OCI-LY3 (cell line): Measurements from ENCODE around the gene JPH4.

Experiments
- H2AFZ ChIP-seq: fragments of 200-600, 300-600 bp; shearing (Covaris generic); 2 replicates; pipeline ENCODE4 v1.6.0; 2014; ENCODE audit warnings: antibody characterized with exemption, low read depth, low read length
- H3K27ac ChIP-seq: fragments of 200-600, 300-600 bp; sonication (generic); 2 replicates; pipeline ENCODE4 v1.5.1; 2014; ENCODE audit warnings: mild to moderate bottlenecking, low read length, moderate library complexity, mixed read lengths
- H3K27me3 ChIP-seq: fragments of 200-600, 300-600 bp; sonication (generic); 2 replicates; pipeline ENCODE4 v1.6.1; 2014; ENCODE audit warnings: low read depth, low read length, mixed read lengths
- H3K36me3 ChIP-seq: fragments of 200-600, 300-600 bp; sonication (generic); replicated peaks from 2 replicates; pipeline ENCODE3; 2014; ENCODE audit warnings: low read depth, low read length, mixed read lengths
- H3K4me1 ChIP-seq: fragments of 300-600, 200-600 bp; sonication (generic); 2 replicates; pipeline ENCODE4 v1.6.1; 2014; ENCODE audit warnings: low read length, mixed read lengths
- H3K4me2 ChIP-seq: fragments of 200-600, 300-600 bp; sonication (generic); 2 replicates; pipeline ENCODE4 v1.6.1; 2014; ENCODE audit warnings: low read length, mixed read lengths
- H3K4me3 ChIP-seq: fragments of 300-600, 200-600 bp; sonication (generic); 2 replicates; pipeline ENCODE4 v1.5.1; 2014; ENCODE audit warnings: antibody characterized with exemption, mild to moderate bottlenecking, low read length, moderate library complexity
- H3K79me2 ChIP-seq: fragments of 300-600, 200-600 bp; shearing (Covaris generic); 2 replicates; pipeline ENCODE4 v1.6.1; 2014; ENCODE audit warnings: mild to moderate bottlenecking, low read length, mixed read lengths
- H3K9ac ChIP-seq: fragments of 300-600, 200-600 bp; shearing (Covaris generic); 2 replicates; pipeline ENCODE4 v1.6.0; 2014; ENCODE audit warnings: mild to moderate bottlenecking, low read length, moderate library complexity
- H3K9me3 ChIP-seq: fragments of 200-600, 300-600 bp; shearing (Covaris generic); 2 replicates; pipeline ENCODE4 v1.6.1; 2014; ENCODE audit warnings: low read length, mixed read lengths; ENCODE audit not compliant: insufficient read depth
- H4K20me1 ChIP-seq: fragments of 200-600, 300-600 bp; sonication (generic); 2 replicates; pipeline ENCODE4 v1.6.1; 2016; ENCODE audit warnings: low read length, mixed read lengths; ENCODE audit not compliant: insufficient read depth
- EZH2phosphoT487 ChIP-seq: fragments of 200-600 bp; shearing (Covaris generic); IDR thresholded peaks from 2 replicates; pipeline ENCODE4 v1.6.1; 2018; ENCODE audit warnings: antibody characterized with exemption, mixed run types, low read depth
- TF ChIP-seq, protein P1 (sequence below): fragments of 200-600, 300-600 bp; sonication (generic); IDR thresholded peaks from 2 replicates; pipeline ENCODE4 v1.5.1; 2014; ENCODE audit warnings: antibody characterized with exemption, low read length, low read depth

JPH4 gene

DNA sequence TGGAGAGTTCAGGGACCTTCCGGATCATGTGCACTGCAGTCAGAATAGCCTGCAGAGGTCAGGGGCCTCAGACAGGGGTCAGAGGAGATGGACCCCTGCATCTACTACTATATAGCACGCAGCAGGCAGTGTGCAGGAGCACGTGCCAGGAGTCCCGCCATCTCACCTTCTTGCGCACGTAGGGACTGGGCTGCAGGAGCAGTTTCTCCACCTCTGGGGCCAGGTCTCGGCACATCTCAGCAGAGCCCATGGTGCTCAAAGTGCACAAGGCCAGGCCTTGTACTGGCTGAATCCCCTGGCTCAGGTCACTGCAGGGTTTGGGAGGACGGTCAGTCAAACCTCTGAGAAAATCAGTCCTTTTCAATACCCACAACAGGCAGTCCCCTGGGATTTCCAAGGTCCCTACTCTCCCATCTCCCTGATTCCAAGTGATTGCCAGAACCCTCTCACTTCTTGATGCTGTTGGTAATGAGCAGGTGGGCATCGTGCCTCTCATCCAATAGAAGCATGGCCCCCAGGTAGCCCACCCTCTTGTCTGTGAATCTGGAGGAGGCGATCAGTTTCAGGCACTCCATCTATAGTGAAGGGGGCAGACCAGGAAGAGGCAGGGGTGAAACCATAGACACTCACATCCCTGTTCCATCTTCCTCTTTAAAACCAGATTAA is 12.3 kb downstream of the JPH4 start:
- Histone ChIP-seq H3K4me1 (peaks cover 17% of the 10 kb centered on the region), H3K27me3 (no peaks in the 10 kb centered on the region), H3K79me2 (peaks cover 12% of the 10 kb centered on the region), H3K4me3 (peak overlapping the region; percentile 95), H3K9me3 (no peaks in the 10 kb centered on the region), H3K9ac (peak overlapping the region; percentile 94), H2AFZ (no peak overlapping the region), H3K27ac (no peak overlapping the region), H3K4me2 (peak overlapping the region; percentile 78), H4K20me1 (no peaks in the 10 kb centered on the region), H3K36me3 (peaks cover 30% of the 10 kb centered on the region)
- TF ChIP-seq EZH2phosphoT487: no peak
- TF ChIP-seq, protein P1, sequence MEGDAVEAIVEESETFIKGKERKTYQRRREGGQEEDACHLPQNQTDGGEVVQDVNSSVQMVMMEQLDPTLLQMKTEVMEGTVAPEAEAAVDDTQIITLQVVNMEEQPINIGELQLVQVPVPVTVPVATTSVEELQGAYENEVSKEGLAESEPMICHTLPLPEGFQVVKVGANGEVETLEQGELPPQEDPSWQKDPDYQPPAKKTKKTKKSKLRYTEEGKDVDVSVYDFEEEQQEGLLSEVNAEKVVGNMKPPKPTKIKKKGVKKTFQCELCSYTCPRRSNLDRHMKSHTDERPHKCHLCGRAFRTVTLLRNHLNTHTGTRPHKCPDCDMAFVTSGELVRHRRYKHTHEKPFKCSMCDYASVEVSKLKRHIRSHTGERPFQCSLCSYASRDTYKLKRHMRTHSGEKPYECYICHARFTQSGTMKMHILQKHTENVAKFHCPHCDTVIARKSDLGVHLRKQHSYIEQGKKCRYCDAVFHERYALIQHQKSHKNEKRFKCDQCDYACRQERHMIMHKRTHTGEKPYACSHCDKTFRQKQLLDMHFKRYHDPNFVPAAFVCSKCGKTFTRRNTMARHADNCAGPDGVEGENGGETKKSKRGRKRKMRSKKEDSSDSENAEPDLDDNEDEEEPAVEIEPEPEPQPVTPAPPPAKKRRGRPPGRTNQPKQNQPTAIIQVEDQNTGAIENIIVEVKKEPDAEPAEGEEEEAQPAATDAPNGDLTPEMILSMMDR: no peak

DNA sequence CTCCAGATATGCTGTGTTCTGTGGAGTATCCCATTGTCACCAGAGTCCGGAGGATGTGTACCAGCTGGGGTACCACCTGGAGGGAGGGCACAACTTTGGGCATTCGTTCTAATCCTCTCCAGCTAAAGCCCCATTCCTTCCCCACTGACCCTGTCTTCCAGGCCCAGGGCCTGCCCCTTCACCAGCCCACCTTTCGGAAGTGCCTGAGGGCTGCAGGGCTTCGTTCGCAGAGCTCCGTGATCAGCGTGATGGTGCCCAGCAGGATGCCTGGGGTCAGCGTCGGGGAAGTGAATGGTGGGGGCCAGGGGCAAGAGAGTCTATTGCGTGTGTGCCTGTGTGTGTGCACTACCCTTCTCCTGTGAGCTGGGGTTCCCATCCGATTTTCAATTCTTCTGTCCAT is 13.0 kb downstream of the JPH4 start:
- peaks cover 34% of the 10 kb centered on the region for H3K36me3 ChIP-seq
- H3K4me3 ChIP-seq: no peak overlapping the region
- no peak overlapping the region for H3K4me2 ChIP-seq
- no peak overlapping the region for H2AFZ ChIP-seq
- TF ChIP-seq, protein P1: no peak
- TF ChIP-seq EZH2phosphoT487: no peak
- no peaks in the 10 kb centered on the region for H4K20me1 ChIP-seq
- no peak overlapping the region for H3K27ac ChIP-seq
- no peaks in the 10 kb centered on the region for H3K27me3 ChIP-seq
- H3K4me1 ChIP-seq: peaks cover 17% of the 10 kb centered on the region
- H3K9me3 ChIP-seq: no peaks in the 10 kb centered on the region
- peaks cover 12% of the 10 kb centered on the region for H3K79me2 ChIP-seq
- H3K9ac ChIP-seq: no peak overlapping the region

DNA sequence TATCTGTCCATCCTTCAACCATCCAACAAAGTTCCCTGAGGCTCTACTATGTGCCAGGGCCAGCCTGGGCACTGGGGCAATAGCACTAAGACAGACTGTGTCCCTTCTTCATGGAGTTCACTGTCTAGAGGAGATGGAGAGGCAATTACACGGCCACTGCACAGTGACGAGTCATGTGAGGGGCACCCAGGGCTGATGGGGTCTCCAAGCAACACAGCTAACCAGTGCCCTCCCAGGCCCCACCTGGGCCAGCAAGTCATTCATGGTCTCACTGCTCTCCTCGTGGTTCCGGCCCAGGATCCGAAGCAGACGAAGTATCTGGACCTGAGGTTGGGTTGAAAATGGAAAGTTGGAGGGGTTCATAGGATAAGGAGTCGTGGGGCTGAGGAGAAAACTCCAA is 13.7 kb downstream of the JPH4 start:
- Histone ChIP-seq H3K4me3 (no peak overlapping the region), H3K79me2 (peaks cover 12% of the 10 kb centered on the region), H4K20me1 (no peaks in the 10 kb centered on the region), H3K4me2 (no peak overlapping the region), H3K27ac (no peak overlapping the region), H3K36me3 (peaks cover 39% of the 10 kb centered on the region), H2AFZ (no peak overlapping the region), H3K9ac (no peak overlapping the region), H3K27me3 (no peaks in the 10 kb centered on the region), H3K4me1 (peaks cover 17% of the 10 kb centered on the region), H3K9me3 (no peaks in the 10 kb centered on the region)
- no peak for TF ChIP-seq EZH2phosphoT487

DNA sequence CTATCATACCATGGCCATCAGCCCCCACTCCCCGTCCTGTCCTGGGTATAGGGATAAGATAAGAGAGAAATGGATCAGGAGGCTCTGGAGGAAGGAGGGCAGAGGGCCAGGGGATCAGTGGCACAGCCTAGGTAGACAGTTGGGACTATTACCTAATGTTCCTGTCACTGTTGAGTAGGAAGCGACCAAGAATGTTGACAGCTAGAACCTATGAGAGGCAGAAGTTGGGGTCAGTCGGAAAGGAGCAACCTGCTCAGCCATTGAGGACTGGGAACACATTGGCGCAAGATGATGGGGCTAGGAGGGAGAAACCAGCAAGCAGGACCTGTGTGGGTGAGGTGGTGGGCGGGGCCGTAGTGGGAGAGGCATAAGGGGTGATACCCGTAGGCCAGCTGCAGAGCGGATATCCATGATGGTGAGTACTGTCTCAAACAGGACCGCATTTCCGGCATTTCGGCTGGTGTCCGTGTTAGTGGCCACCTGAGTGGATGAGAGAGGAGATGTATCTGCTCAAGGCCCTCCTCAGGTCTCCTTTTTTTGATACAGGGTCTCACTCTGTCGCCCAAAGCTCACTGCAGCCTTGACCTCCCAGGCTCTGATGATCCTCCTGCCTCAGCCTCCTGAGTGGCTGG is 14.3 kb downstream of the JPH4 start:
- no peak overlapping the region for H3K27ac ChIP-seq
- no peaks in the 10 kb centered on the region for H3K9me3 ChIP-seq
- H3K36me3 ChIP-seq: peaks cover 42% of the 10 kb centered on the region
- no peak overlapping the region for H2AFZ ChIP-seq
- H3K4me1 ChIP-seq: peaks cover 17% of the 10 kb centered on the region
- H3K27me3 ChIP-seq: no peaks in the 10 kb centered on the region
- no peak overlapping the region for H3K9ac ChIP-seq
- no peaks in the 10 kb centered on the region for H4K20me1 ChIP-seq
- H3K4me2 ChIP-seq: no peak overlapping the region
- H3K79me2 ChIP-seq: peaks cover 12% of the 10 kb centered on the region
- H3K4me3 ChIP-seq: no peak overlapping the region
- no peak for TF ChIP-seq EZH2phosphoT487
- TF ChIP-seq, protein P1: no peak
